GM19452 (cell line): ENCODE measurements around the gene TMEM215.

Experiments
- ATAC-seq: cut with Tn5 transposase; IDR thresholded peaks from one replicate; pipeline ENCODE4 v1.9.1; 2021; ENCODE audit not compliant: unreplicated experiment

Gene TMEM215

DNA sequence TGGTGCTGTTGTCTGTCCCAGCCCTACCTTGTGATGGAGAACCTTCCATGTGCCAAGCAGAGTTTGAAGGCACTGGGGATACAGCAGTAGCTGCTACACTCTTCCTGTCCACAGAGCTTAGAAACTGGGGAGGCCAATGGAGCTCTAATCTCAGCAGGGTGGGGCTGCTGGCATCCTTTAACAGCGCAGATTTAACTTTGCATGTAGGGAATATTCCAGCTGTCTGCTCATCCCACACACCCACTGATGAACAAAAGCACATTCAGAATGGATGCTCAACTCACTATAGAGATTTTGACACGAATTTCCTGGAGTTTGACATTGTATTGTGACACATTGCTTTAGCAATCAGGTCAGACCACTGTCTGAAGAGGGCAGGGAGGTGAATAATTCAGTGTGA lies 49.0 kb downstream of the TMEM215 start:
- ATAC-seq, result no peak
